H1 (cell line): ENCODE results near the gene DDX56. TPM values are rescaled to one million over a fixed set of nuclear protein-coding genes. Genes with fewer than 3 reads are reported as not detected.

Source experiments
- CTCF ChIA-PET: fragments of 300-600 bp; sonication (Branson Sonifier 250); formaldehyde crosslinking; loops from one replicate; lab custom pipeline; 2021; ENCODE audit not compliant: partially characterized antibody; lab: Charles Lee
- POLR2A ChIA-PET: fragments of 300-600 bp; sonication (Branson Sonifier 250); formaldehyde crosslinking; loops from one replicate; lab custom pipeline; 2021; ENCODE audit warnings: inconsistent platforms; ENCODE audit not compliant: partially characterized antibody; lab: Charles Lee
- DNase-seq, 2 experiments: peaks; one replicate each; pipeline versions ENCODE4 v3.0.0 to v3.0.0-alpha.2; 2010 to 2022; ENCODE audit warnings: low spot score in 2 of 2, low read depth in 1 of 2, mixed read lengths in 1 of 2
- FAIRE-seq: peaks from 2 replicates; lab custom pipeline; 2011; peaks lifted over from hg19 to GRCh38; lab: Jason Lieb, UNC
- H2AFZ ChIP-seq: 2 replicates; pipeline ENCODE4 v1.8.1; 2012; ENCODE audit warnings: low read length, inconsistent platforms
- H2AK5ac ChIP-seq: 2 replicates; pipeline ENCODE4 v1.6.1; 2013; ENCODE audit warnings: low read depth, low read length
- H2BK120ac ChIP-seq: replicated peaks from 2 replicates; pipeline ENCODE3; 2013; ENCODE audit warnings: low read depth, low read length, inconsistent platforms
- H2BK12ac ChIP-seq: 2 replicates; pipeline ENCODE4 v1.6.1; 2013; ENCODE audit warnings: low read depth, low read length
- H2BK15ac ChIP-seq: 2 replicates; pipeline ENCODE4 v1.6.1; 2013; ENCODE audit warnings: low read length
- H2BK20ac ChIP-seq: 2 replicates; pipeline ENCODE4 v1.6.1; 2013; ENCODE audit warnings: low read length
- H2BK5ac ChIP-seq: 2 replicates; pipeline ENCODE4 v1.6.1; 2013; ENCODE audit warnings: low read depth, low read length
- H3K14ac ChIP-seq: 2 replicates; pipeline ENCODE4 v1.6.1; 2013; ENCODE audit warnings: inconsistent platforms; ENCODE audit not compliant: insufficient read length
- H3K18ac ChIP-seq: 2 replicates; pipeline ENCODE4 v1.6.1; 2013; ENCODE audit warnings: low read length; ENCODE audit errors: extremely low read depth
- H3K23ac ChIP-seq: 2 replicates; pipeline ENCODE4 v1.6.1; 2013; ENCODE audit warnings: inconsistent platforms; ENCODE audit not compliant: insufficient read length
- H3K23me2 ChIP-seq: 2 replicates; pipeline ENCODE4 v1.6.1; 2013; ENCODE audit warnings: low read depth, low read length
- H3K27ac ChIP-seq: 2 replicates; pipeline ENCODE4 v1.6.1; 2011; ENCODE audit warnings: low read depth, low read length, inconsistent platforms
- H3K27me3 ChIP-seq, 4 experiments: replicated peaks in 1 of 4; 1 replicate in 1 of 4; 2 replicates in 3 of 4; pipeline versions ENCODE4 v1.6.1 to v1.8.1; 2011 to 2013; ENCODE audit warnings: low read length in 3 of 4, mild to moderate bottlenecking in 3 of 4, inconsistent platforms in 2 of 4, mixed read lengths in 2 of 4, moderate library complexity in 1 of 4; ENCODE audit not compliant: control insufficient read depth in 3 of 4, insufficient read depth in 3 of 4; ENCODE audit errors: extremely low read depth in 1 of 4
- H3K36me3 ChIP-seq, 4 experiments: 2 replicates each; pipeline versions ENCODE4 v1.6.1 to v1.8.1; 2011 to 2013; ENCODE audit warnings: mild to moderate bottlenecking in 4 of 4, low read length in 3 of 4, moderate library complexity in 2 of 4, control low read depth in 1 of 4, inconsistent platforms in 1 of 4; ENCODE audit not compliant: insufficient read depth in 4 of 4, control insufficient read depth in 2 of 4
- H3K4ac ChIP-seq: replicated peaks from 2 replicates; pipeline ENCODE3; 2013; ENCODE audit warnings: low read length, low read depth, mixed read lengths, inconsistent platforms; ENCODE audit not compliant: insufficient read length
- H3K4me1 ChIP-seq, 4 experiments: replicated peaks in 1 of 4; 1 replicate in 1 of 4; 2 replicates in 3 of 4; pipeline versions ENCODE4 v1.6.1 to v1.8.1; 2011 to 2013; ENCODE audit warnings: low read length in 3 of 4, inconsistent platforms in 2 of 4, mixed read lengths in 1 of 4; ENCODE audit not compliant: insufficient read depth in 4 of 4, control insufficient read depth in 3 of 4
- H3K4me2 ChIP-seq, 2 experiments: 2 replicates each; pipeline versions ENCODE4 v1.6.1 to v1.8.1; 2011 to 2013; ENCODE audit warnings: low read depth in 2 of 2, low read length in 2 of 2, control low read depth in 1 of 2, inconsistent platforms in 1 of 2, mild to moderate bottlenecking in 1 of 2; ENCODE audit not compliant: insufficient read depth in 1 of 2
- H3K4me3 ChIP-seq, 4 experiments: fragments of 200-600, 300-600 bp in 1 of 4; sonication (generic), shearing (Covaris generic), sonication (Bioruptor Twin) in 1 of 4; 2 replicates each; pipeline versions ENCODE4 v1.5.1 to v1.8.1; 2011 to 2016; ENCODE audit warnings: low read length in 4 of 4, low read depth in 3 of 4, control low read depth in 2 of 4, inconsistent platforms in 2 of 4, mild to moderate bottlenecking in 2 of 4, mixed read lengths in 1 of 4, moderate library complexity in 1 of 4; ENCODE audit not compliant: insufficient read depth in 2 of 4; ENCODE audit errors: extremely low read depth in 1 of 4
- H3K56ac ChIP-seq: replicated peaks from 2 replicates; pipeline ENCODE3; 2013; ENCODE audit warnings: low read depth, mild to moderate bottlenecking, mixed read lengths, low read length, inconsistent platforms; ENCODE audit not compliant: insufficient read length
- H3K79me1 ChIP-seq: 2 replicates; pipeline ENCODE4 v1.6.1; 2013; ENCODE audit warnings: low read depth, low read length, control low read depth
- H3K79me2 ChIP-seq, 2 experiments: 2 replicates each; pipeline versions ENCODE4 v1.6.1 to v1.8.1; 2012 to 2013; ENCODE audit warnings: low read length in 2 of 2, mild to moderate bottlenecking in 2 of 2, inconsistent platforms in 1 of 2; ENCODE audit not compliant: insufficient read depth in 2 of 2, control insufficient read depth in 1 of 2
- H3K9ac ChIP-seq, 4 experiments: replicated peaks in 1 of 4; 1 replicate in 1 of 4; 2 replicates in 3 of 4; pipeline versions ENCODE4 v1.6.1 to v1.8.1; 2011 to 2013; ENCODE audit warnings: low read depth in 3 of 4, low read length in 3 of 4, control low read depth in 2 of 4, mild to moderate bottlenecking in 2 of 4, moderate library complexity in 2 of 4, inconsistent platforms in 1 of 4; ENCODE audit errors: extremely low read depth in 1 of 4
- H3K9me3 ChIP-seq, 2 experiments: 2 replicates each; pipeline versions ENCODE4 v1.6.1 to v1.8.1; 2012 to 2013; ENCODE audit warnings: mild to moderate bottlenecking in 2 of 2, moderate library complexity in 2 of 2, control low read depth in 1 of 2, inconsistent platforms in 1 of 2, low read depth in 1 of 2, low read length in 1 of 2, mixed read lengths in 1 of 2; ENCODE audit not compliant: insufficient read depth in 2 of 2
- H4K20me1 ChIP-seq, 2 experiments: replicated peaks in 1 of 2; 2 replicates each; pipeline versions ENCODE3 to v1.8.1; 2011 to 2013; ENCODE audit warnings: inconsistent platforms in 2 of 2, low read length in 2 of 2, mild to moderate bottlenecking in 1 of 2; ENCODE audit not compliant: insufficient read depth in 2 of 2, control insufficient read depth in 1 of 2
- H4K5ac ChIP-seq: 2 replicates; pipeline ENCODE4 v1.6.1; 2013; ENCODE audit warnings: low read length, low read depth, mixed read lengths, inconsistent platforms; ENCODE audit not compliant: insufficient read length
- H4K8ac ChIP-seq: 2 replicates; pipeline ENCODE4 v1.8.0; 2013; ENCODE audit warnings: mild to moderate bottlenecking, moderate library complexity, low read length, inconsistent platforms; ENCODE audit not compliant: insufficient read depth; ENCODE audit errors: extremely low read depth
- H4K91ac ChIP-seq: replicated peaks from 2 replicates; pipeline ENCODE3; 2013; ENCODE audit warnings: low read length, mixed read lengths, inconsistent platforms; ENCODE audit not compliant: insufficient read length
- CBX8 ChIP-seq: fragments of 300-800, 300-1000 bp; sonication (generic); IDR thresholded peaks from 2 replicates; pipeline ENCODE4 v1.7.1; 2016; ENCODE audit warnings: low read depth, low read length, borderline replicate concordance
- HDAC2 ChIP-seq, 2 experiments: fragments of 300-600 bp in 1 of 2; sonication (generic) in 1 of 2; IDR thresholded peaks; 2 replicates each; pipeline ENCODE4 v1.6.1; 2011 to 2012; ENCODE audit warnings: low read depth in 2 of 2, low read length in 2 of 2, mild to moderate bottlenecking in 2 of 2, moderate library complexity in 2 of 2, borderline replicate concordance in 1 of 2, inconsistent platforms in 1 of 2
- JUND ChIP-seq: IDR thresholded peaks from 2 replicates; pipeline ENCODE4 v1.6.1; 2011; ENCODE audit warnings: mild to moderate bottlenecking, improper control_type of control experiment, low read length
- PHF8 ChIP-seq: fragments of 200-600 bp; sonication (generic); conservative IDR thresholded peaks from 2 replicates; pipeline ENCODE4 v1.7.1; 2012; ENCODE audit warnings: low read depth, mild to moderate bottlenecking, inconsistent platforms, low read length, moderate library complexity
- RBBP5 ChIP-seq: IDR thresholded peaks from 2 replicates; pipeline ENCODE4 v1.7.1; 2012; ENCODE audit warnings: low read depth, mild to moderate bottlenecking, inconsistent platforms, low read length, moderate library complexity, borderline replicate concordance
- TAF7 ChIP-seq: optimal IDR thresholded peaks from 2 replicates; pipeline ENCODE3; 2011; ENCODE audit warnings: low read depth, mild to moderate bottlenecking, inconsistent platforms, low read length, moderate library complexity, borderline replicate concordance
- WGBS, 2 experiments: shearing (Covaris generic) in 1 of 2; methylation state at CpG; one replicate each; pipeline versions ENCODE4 v1.1.6 to v1.1.7; 2013 to 2015; ENCODE audit warnings: low lambda C conversion rate in 2 of 2, mixed read lengths in 2 of 2, inconsistent platforms in 1 of 2, low coverage in 1 of 2, missing lambda C conversion rate in 1 of 2; ENCODE audit not compliant: insufficient replicate concordance in 2 of 2, insufficient coverage in 1 of 2, insufficient read length in 1 of 2; ENCODE audit errors: extremely low coverage in 1 of 2, missing lambda C conversion rate in 1 of 2; 5-methylcytosine and 5-hydroxymethylcytosine counted together
- polyA plus RNA-seq, 7 experiments: library from polyadenylated mRNA; depleted of rRNA in 3 of 7; stranded (reverse) in 5 of 7; unstranded in 2 of 7; fragments of >200 nt in 5 of 7; fragments of 200-250 nt in 2 of 7; gene quantifications; 1 replicate in 5 of 7; 2 replicates in 1 of 7; 4 replicates in 1 of 7; pipeline versions ENCODE4 v1.2.1 to v1.2.3, GENCODE V29; 2011 to 2013; ENCODE audit warnings: missing spikeins in 2 of 7, mixed read lengths in 2 of 7
- total RNA-seq: library from RNA; stranded (reverse); fragmentation: NEBNext Ultra II Directional; extraction: Animal tissue kit (Norgen Biotek cat#: 25700); gene quantifications from 2 replicates; pipeline ENCODE4 v1.2.1, GENCODE V29; 2021

Gene DDX56
- total and polyA plus RNA-seq, 2 of the 8 experiments (the other 6 are each of a cell fraction or from before 2014, with no cell fraction given) = 56.9 to 81.6 TPM

- Histone ChIP-seq H3K4me2 (no peak overlapping the region), H3K4me3 (no peak overlapping the region), H3K9me3 (no peaks in the 10 kb centered on the region), H3K79me2 (no peaks in the 10 kb centered on the region), H3K23me2 (no peaks in the 10 kb centered on the region), H4K91ac (no peak overlapping the region), H2AK5ac (no peak overlapping the region), H3K23ac (no peak overlapping the region), H3K56ac (no peak overlapping the region), H3K4ac (no peak overlapping the region), H3K14ac (no peak overlapping the region), H4K5ac (no peak overlapping the region), H4K8ac (peak overlapping the region; percentile 42; the same call in 1 of the 2 replicates), H4K20me1 (no peaks in the 10 kb centered on the region), H2BK12ac (no peak overlapping the region), H3K27me3 (no peaks in the 10 kb centered on the region), H2BK15ac (no peak overlapping the region), H3K4me1 (no peaks in the 10 kb centered on the region), H2BK5ac (no peak overlapping the region), H2BK20ac (no peak overlapping the region), H2AFZ (no peak overlapping the region), H3K36me3 (no peaks in the 10 kb centered on the region), H3K18ac (no peak overlapping the region), H3K79me1 (no peaks in the 10 kb centered on the region), H3K9ac (no peak overlapping the region), H2BK120ac (no peak overlapping the region), H3K27ac (no peak overlapping the region)
- no peak for DNase-seq
- 75% methylated on average over 8 of the region's 10 CpGs; no CpG with 5 or more reads in 1 of the 2 experiments for WGBS, 2 experiments
- FAIRE-seq = no peak
- ChIA-PET POLR2A (interaction anchor here (0.8 kb wide), 1 partner anchor 25 kb away, joined by 3 read pairs; no protein-coding TSS in a partner anchor), CTCF (interaction anchor here (0.8 to 10.0 kb wide), 6 partner anchors 10 to 294 kb away, joined by 3 to 98 read pairs (median 12); no protein-coding TSS in a partner anchor)
- TF ChIP-seq JUND = no peak
- no peak for TF ChIP-seq TAF7
- TF ChIP-seq RBBP5 = no peak
- no peak for TF ChIP-seq CBX8
- no peak for TF ChIP-seq HDAC2 (IDR thresholded peaks at IDR 0.05; ENCODE audit: borderline replicate concordance in 1 of 2, low read depth in 2 of 2, low read length in 2 of 2)
- TF ChIP-seq PHF8 = no peak
These were observed 37.6 kb downstream of the DDX56 start for GRCh38 chr7:44536090-44536489.
